ENCODE measurements around the gene RNF169. TPM values are rescaled to one million over a fixed set of nuclear protein-coding genes. Genes with fewer than 3 reads are reported as not detected.
"Not testable (repeated sequence)": the region's sequence is repeated elsewhere in the genome, so short reads cannot be mapped to it uniquely, and the experiment has no call there.

The RNF169 gene
- total and polyA plus RNA-seq, 2 of the 13 experiments (the other 11 are each of a cell fraction or from before 2014, with no cell fraction given), result 5.3 to 14.2 TPM

GRCh38 chr11:74749965-74750296 is 1.3 kb downstream of the RNF169 start:
- TF ChIP-seq TGIF2 (CRISPR knock-in tag; IDR thresholded peaks at IDR 0.05), result no peak
- no peak for TF ChIP-seq ZNF724P (CRISPR knock-in tag; IDR thresholded peaks at IDR 0.05; ENCODE audit: borderline replicate concordance)
- no peak for TF ChIP-seq JUN (CRISPR knock-in tag; IDR thresholded peaks at IDR 0.05)
- TF ChIP-seq ZNF331 (CRISPR knock-in tag; IDR thresholded peaks at IDR 0.05), result no peak
- no peak for TF ChIP-seq TP53 (CRISPR knock-in tag; conservative IDR thresholded peaks at IDR 0.05)
- TF ChIP-seq GTF3A (CRISPR knock-in tag; conservative IDR thresholded peaks at IDR 0.05), result no peak
- no peak for TF ChIP-seq SALL1 (CRISPR knock-in tag; IDR thresholded peaks at IDR 0.05)
- no peak for TF ChIP-seq RELA (CRISPR knock-in tag; IDR thresholded peaks at IDR 0.05)
- TF ChIP-seq ZNF839 (CRISPR knock-in tag; IDR thresholded peaks at IDR 0.05; ENCODE audit: borderline replicate concordance), result no peak
- TF ChIP-seq PRDM4 (CRISPR knock-in tag; IDR thresholded peaks at IDR 0.05; ENCODE audit: borderline replicate concordance), result no peak
- TF ChIP-seq ATF6 (CRISPR knock-in tag; conservative IDR thresholded peaks at IDR 0.05), result no peak
- no peak for TF ChIP-seq SP4 (CRISPR knock-in tag; IDR thresholded peaks at IDR 0.05)
- no peak for TF ChIP-seq FOSL2 (CRISPR knock-in tag; IDR thresholded peaks at IDR 0.05)
- no peak for TF ChIP-seq ZNF720 (CRISPR knock-in tag; IDR thresholded peaks at IDR 0.05)
- no peak for TF ChIP-seq ZNF672 (CRISPR knock-in tag; IDR thresholded peaks at IDR 0.05)
- TF ChIP-seq KAT7 (CRISPR knock-in tag; IDR thresholded peaks at IDR 0.05; ENCODE audit: borderline replicate concordance), result no peak
- no peak for TF ChIP-seq RAD51 (IDR thresholded peaks at IDR 0.05; ENCODE audit: borderline replicate concordance)
- in situ Hi-C loops (cut with HindIII; ENCODE audit: extremely low pct_ligation_motif_present, low pct_unique_long_range_greater_than_20kb), result no loop called here
- ChIA-PET POLR2A (interaction anchor here (0.8 kb wide), 1 partner anchor 16 kb away, joined by 3 read pairs; no protein-coding TSS in a partner anchor), CTCF (ENCODE audit: low intra/inter-chr PET ratio, low total read pairs) (no interaction called here)
- ATAC-seq (no peak), FAIRE-seq (no peak), DNase-seq (ENCODE audit: low spot score) (no peak)
- no peaks in the 10 kb centered on the region for H3K9me3 ChIP-seq (ENCODE audit: low read length)
- H3K27me3 ChIP-seq (ENCODE audit: control insufficient read depth in 1 of 2, insufficient read depth in 2 of 2, low read length in 2 of 2), result no peaks in the 10 kb centered on the region; a peak in 1 of 5 replicates
- 19% methylated on average over 2 of the region's 2 CpGs for WGBS (ENCODE audit: low lambda C conversion rate)
- peak overlapping the region; percentile 71 to 78 (median 77) for H3K4me3 ChIP-seq (replicated peaks in 1 of 3; ENCODE audit: insufficient read depth in 1 of 3, low read depth in 2 of 3, low read length in 3 of 3)
- peak overlapping the region; percentile 93 for H3K4me2 ChIP-seq (ENCODE audit: low read depth, low read length)
- H3K79me2 ChIP-seq (ENCODE audit: insufficient read depth, low read length), result peaks cover 50% of the 10 kb centered on the region
- H3K4me1 ChIP-seq (ENCODE audit: insufficient read depth, low read length), result peaks cover 60% of the 10 kb centered on the region
- H3K9ac ChIP-seq (ENCODE audit: insufficient read depth, low read depth, low read length), result peak overlapping the region; percentile 93
- intact Hi-C loops (cut with micrococcal nuclease; ENCODE audit: unreplicated experiment), result loop anchor here (10.0 kb wide), 2 partner anchors 125 to 135 kb away; no protein-coding TSS in a partner anchor
- H3K27ac ChIP-seq (ENCODE audit: extremely low read length, insufficient read depth, low read length), result peak overlapping the region; percentile 93
- BruUV-seq (replicated peaks), result TSS peak; percentile 83
- H2AFZ ChIP-seq (ENCODE audit: low read length), result no peak overlapping the region
- peaks cover 17% of the 10 kb centered on the region for H4K20me1 ChIP-seq (ENCODE audit: insufficient read depth, low read length)
- H3K36me3 ChIP-seq (replicated peaks in 1 of 2; ENCODE audit: control insufficient read depth in 1 of 2, insufficient read depth in 2 of 2, low read length in 2 of 2), result no peaks in the 10 kb centered on the region

- H3K9me3 ChIP-seq (ENCODE audit: low read length); H3K9ac ChIP-seq (ENCODE audit: insufficient read depth, low read depth, low read length); CTCF ChIA-PET (ENCODE audit: low intra/inter-chr PET ratio, low total read pairs); H3K27ac ChIP-seq (ENCODE audit: extremely low read length, insufficient read depth, low read length); H3K36me3 ChIP-seq (replicated peaks in 1 of 2; ENCODE audit: control insufficient read depth in 1 of 2, insufficient read depth in 2 of 2, low read length in 2 of 2); intact Hi-C loops (cut with micrococcal nuclease; ENCODE audit: unreplicated experiment); DNase-seq (ENCODE audit: low spot score); H3K27me3 ChIP-seq (ENCODE audit: control insufficient read depth in 1 of 2, insufficient read depth in 2 of 2, low read length in 2 of 2); in situ Hi-C loops (cut with HindIII; ENCODE audit: extremely low pct_ligation_motif_present, low pct_unique_long_range_greater_than_20kb); FAIRE-seq; ATAC-seq; H2AFZ ChIP-seq (ENCODE audit: low read length); BruUV-seq (replicated peaks): not testable (repeated sequence)
- POLR2A ChIA-PET, result interaction anchor here (0.8 kb wide), 1 partner anchor 17 kb away, joined by 3 read pairs; no protein-coding TSS in a partner anchor
- peaks cover 57% of the 10 kb centered on the region for H3K79me2 ChIP-seq (ENCODE audit: insufficient read depth, low read length)
- H4K20me1 ChIP-seq (ENCODE audit: insufficient read depth, low read length), result peaks cover 23% of the 10 kb centered on the region
- 0 out of 6 replicates have a peak overlapping the region, but pooled peaks of 1 of the 3 experiments have one; percentile 78 for H3K4me3 ChIP-seq (replicated peaks in 1 of 3; ENCODE audit: insufficient read depth in 1 of 3, low read depth in 2 of 3, low read length in 3 of 3)
- H3K4me2 ChIP-seq (ENCODE audit: low read depth, low read length), result peak overlapping the region; percentile 93
- WGBS (ENCODE audit: low lambda C conversion rate), result 97% methylated on average over 14 of the region's 14 CpGs
- peaks cover 67% of the 10 kb centered on the region for H3K4me1 ChIP-seq (ENCODE audit: insufficient read depth, low read length)
Measured at GRCh38 chr11:74750598-74750997, 1.9 kb downstream of the RNF169 start.

Measured in HepG2 (cell line).